HG03064 (cell line): ENCODE measurements around the gene SIRPB2.
A peak's percentile ranks its signal among the peaks of the same experiment; 100 is the strongest.

Experiments
- ATAC-seq: cut with Tn5 transposase; IDR thresholded peaks from one replicate; pipeline ENCODE4 v1.9.1; 2021; ENCODE audit warnings: low read depth; ENCODE audit not compliant: unreplicated experiment

SIRPB2 gene

DNA sequence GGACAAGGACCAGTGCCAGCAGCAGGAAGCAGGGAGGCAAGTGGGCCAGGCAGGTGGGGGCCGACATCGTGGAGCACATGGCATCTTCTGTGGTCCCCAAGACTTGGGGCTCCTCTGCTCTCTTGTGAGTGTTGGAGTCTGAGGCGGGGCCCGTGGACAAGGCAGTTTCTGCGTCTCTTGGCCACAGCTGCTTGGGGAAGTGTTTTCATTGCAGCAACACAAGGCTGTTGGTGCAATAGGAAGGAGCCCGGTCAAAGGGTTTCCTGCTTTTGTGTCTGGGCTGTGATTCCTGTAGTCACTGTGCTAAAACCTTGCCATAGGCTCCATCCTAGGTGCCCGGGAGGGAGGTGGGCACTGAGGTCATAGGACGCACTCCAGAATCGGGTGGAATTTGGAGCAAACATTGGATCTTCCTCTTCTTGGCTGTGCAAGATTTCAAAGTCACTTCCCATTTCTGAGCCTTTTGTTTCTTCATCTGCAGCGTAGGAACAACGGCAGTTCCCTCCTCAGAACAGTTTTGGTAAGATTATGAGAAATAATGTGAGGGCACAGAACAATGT is at the start of gene SIRPB2:
Gene SIRPB2 (minus strand): TSS at position 140 of the 560 bp plus-strand sequence. CDS start 61 bp downstream, at position 79.
- ATAC-seq, result no peak

DNA sequence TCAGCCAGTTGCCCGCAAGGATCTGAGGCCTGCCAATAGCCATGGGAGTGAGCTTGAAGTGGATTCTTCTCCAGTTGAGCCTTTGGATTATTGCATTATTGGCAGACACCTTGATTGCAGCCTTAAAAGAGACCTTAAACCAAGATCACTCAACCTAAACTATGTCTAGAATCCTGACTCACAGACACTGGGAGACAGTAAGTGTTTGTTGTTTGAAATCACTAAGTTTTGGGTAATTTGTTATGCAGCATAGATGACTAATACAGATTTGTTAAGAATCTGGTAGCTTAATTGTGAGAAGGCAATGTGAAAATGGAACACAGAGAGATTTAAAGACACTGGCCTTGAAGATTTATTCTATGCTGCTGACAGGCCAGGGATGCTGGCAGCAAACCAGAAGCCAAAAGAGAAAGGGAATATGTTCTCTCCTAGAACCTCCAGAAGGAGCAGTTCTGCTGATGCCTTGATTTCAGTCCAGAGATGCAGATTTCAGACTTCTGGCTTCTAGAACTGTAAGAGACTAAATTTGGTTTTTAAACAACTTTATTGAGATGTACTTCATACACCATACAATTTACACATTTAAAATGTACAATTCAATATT is 48.7 kb upstream of the SIRPB2 start:
- no peak for ATAC-seq

DNA sequence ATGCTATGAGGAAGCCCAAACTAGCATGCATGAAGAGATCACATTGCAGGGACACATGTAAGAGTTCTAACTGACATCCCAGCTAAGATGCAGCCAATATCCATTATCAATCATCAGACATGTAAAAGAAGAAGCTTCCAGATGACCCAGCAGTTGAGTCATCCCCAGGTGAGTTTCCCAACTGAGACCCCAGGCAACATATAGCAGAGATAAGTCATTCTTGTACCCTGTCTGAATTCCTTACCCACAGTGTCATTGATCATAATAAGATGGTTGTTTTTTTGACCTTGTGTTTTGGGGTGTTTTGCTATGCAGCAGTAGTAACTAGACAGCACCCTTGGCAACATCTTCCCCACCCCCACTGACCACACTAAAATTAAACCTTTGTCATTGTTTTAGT is 47.4 kb upstream of the SIRPB2 start:
- no peak for ATAC-seq

DNA sequence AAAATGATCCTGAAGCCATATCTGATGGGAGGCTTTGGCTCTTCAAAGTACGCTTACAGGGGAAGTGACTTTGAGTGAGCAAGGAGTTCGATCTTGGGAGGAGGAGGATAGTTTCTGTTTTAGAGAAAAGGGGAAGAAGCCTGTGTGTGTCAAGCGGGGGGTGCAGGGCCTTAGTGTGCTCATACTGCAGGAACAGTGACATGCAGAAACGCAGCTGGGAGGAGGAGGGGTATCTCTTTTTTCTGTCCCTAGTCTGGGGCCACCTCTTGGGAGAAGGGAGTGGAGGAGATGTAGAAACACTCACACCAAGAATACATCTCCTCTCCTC is 46.5 kb upstream of the SIRPB2 start:
- ATAC-seq, result no peak

DNA sequence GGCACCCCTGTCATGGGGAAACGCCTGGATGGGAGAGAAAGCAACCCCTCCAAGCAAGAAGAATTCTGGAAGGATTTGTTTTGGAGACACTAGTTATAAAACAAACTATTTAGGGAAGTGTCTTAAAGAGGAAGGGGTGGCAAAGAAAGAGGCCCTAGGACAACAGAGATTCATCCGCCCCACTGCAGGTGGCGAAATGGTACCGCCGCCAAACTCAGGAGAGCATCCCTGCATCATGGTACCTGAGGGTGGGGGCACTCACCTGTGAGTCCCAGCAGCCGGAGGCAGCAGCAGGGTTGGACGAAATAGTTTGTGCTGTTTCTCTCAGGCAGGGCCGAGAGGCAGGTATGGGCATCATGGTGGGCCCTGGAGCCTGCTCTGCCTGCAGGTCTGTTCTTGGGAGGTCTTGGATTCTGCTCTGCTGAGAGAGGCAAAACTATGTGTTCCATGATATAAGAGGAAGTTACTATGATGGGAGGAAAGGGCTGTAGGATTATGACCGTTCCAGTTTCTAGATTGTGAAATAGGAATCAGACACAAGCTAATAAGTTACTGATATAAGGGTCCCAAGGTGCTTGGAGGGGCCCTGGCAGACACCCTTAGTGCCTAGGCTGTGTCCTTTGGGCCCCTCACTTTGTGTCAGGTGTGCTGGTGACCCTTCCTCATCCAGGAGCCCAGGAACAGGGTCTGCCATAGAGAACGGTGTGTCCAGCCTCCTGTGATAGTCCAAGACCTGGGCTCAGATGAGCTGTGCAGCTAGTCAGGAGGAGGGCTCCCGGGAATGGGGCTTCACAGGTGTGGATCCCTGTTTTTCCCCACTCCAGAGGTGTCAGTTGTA is 45.9 kb upstream of the SIRPB2 start:
- ATAC-seq, result no peak

DNA sequence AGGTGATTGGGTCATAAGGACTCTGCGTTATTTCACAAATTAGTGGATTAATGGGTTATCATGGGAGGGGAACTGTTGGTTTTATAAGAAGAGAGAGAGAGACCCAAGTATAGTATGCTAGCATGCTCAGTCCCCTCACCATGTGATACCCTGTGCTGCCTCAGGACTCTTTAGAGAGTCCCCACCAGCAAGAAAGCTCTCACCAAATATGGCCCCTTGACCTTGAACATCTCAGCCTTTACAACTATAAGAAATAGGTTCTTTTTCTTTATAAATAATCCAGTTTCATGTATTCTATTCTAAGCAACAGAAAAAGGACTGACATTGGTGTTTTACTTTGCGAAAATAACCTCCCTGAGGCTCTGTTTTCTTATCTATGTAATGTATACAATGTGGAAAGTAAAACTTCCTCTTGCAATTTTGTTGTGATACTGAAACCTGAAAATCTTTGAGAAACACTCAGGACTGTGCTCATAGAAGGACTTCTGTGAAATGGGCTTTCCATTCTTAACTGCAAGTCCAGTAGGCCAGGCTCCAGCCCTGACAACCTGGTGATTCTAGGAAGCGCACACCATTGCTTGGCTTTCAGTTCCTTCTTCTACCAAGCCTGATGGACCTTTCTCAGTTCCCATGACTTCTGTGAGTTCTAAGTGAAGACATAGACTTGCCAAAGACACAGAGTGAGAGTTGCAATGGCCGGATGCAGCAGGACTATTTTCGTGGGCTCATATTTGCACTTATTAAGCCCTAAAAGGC is 44.4 kb upstream of the SIRPB2 start:
- ATAC-seq, result peak; percentile 91

DNA sequence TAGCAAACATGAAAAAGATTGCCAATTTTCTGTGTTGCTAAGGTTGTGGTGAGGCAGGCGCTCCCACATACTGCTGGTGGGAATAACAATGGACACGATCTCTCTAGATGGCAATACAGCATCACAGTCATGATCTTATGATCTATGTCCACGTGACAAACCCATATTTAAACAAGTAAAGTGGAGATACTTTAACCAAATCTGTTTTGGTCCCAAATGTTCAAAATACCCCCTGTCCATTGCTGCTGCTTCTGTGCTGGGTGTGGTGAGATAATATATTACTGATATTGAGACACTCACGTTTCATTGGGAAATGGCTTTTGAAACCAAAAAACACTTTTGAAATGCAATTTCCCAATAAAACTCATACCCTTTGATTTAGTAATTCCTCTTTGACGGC is 43.3 kb upstream of the SIRPB2 start:
- ATAC-seq, result no peak

DNA sequence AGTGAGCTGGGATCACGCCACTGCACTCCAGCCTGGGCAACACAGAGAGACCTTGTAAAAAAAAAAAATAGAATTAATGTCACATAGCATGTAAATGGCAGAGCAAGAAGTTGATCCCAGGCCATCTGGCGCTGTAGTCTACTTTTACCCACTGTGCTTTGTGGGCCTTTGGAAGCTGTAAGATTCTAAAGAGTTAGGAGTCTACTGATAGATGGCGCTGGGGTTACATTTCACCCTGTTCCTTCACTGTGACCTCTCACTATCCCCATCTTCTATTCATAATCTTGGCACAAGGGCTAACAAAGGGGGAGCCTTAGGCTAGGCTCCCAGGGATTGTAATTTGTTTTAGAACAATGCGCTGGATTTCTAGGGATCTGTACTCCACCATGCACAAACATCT is 41.8 kb upstream of the SIRPB2 start:
- ATAC-seq, result no peak

DNA sequence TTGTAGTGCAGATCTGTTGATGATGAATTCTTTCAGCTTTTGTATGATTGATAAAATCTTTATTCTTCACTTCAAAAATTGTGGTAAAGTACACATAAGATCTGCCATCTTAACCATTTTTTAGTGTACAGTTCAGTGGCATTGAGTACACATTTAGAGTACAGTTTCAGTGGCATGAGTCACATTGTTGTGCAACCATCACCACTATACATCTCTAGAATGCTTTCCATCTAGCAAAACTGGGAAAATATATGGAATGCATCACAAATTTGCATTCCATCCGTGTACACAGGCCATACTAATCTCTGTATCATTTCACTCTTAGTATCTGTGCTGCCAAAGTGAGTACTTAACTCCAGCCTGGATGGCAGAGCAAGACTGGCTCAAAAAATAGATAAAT is 37.6 kb upstream of the SIRPB2 start:
- no peak for ATAC-seq

DNA sequence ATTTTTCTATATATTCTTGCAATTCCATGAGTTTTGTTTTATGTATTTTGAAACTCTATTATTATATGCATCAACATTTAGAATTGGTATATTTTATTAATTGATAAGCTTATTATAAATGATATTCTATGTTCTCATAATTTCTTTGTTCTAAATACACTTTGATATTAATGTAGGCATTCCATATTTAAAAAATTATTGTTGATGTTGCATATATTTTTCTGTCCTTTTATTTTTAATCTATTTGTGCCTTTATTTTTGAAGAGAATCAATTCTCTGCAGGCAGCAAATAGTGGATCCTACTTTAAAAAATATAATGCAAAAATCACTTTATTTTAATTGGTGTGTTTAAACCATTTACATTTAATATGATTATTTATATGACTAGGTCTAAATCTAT is 36.7 kb upstream of the SIRPB2 start:
- no peak for ATAC-seq

DNA sequence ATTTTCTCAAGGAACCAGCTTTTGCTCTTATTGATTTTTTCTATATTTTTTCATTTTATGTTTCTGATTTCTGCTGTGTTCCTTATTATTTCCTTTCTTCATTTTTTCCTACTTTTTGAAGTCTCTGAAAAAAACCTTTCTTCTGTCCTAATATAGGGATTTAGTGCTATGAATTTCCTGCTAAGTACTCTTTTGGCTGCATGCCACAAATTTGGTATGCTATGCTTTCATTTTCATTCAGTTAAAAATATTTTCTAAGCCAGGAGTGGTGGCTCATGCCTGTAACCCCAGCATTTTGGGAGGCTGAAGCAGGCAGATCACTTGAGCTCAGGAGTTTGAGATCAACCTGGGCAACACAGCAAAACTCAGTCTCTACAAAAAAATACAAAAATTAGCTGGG is 35.7 kb upstream of the SIRPB2 start:
- no peak for ATAC-seq

DNA sequence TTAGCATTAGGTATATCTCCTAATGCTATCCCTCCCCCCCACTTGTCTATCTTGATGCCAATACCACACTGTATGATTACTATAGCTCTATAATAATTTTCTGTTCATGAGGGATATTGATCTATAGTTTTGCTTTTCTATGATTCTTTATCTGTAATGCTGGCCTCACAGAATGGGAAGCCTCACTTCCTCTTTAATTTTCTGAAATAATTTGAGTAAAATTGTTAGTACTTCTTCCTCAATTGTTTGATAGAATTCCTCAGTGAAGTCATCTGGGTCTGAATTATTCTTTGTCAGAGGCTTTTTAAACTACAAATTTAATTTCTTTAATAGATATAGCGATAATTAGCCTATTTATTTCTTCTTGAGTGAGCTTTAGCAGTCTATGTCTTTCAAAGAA is 35.1 kb upstream of the SIRPB2 start:
- no peak for ATAC-seq

DNA sequence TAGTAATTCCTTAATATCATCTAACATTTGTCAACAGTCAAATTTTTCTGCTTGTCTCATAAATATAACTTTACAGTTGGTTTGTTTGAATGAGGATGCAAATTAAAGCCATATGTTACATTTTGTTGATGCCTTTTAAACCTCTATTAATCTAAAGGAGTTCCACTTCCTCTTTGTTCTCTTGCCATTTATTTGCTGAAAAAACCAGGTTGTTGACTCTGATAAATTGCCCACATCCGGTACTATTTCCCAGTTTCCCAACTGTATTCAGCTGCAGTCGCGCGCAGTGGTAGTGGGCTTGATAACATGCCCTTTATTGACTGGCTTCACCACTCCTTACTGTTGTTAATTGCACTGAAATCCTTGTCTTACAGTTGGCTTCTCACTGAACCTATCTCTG is 32.8 kb upstream of the SIRPB2 start:
- no peak for ATAC-seq

DNA sequence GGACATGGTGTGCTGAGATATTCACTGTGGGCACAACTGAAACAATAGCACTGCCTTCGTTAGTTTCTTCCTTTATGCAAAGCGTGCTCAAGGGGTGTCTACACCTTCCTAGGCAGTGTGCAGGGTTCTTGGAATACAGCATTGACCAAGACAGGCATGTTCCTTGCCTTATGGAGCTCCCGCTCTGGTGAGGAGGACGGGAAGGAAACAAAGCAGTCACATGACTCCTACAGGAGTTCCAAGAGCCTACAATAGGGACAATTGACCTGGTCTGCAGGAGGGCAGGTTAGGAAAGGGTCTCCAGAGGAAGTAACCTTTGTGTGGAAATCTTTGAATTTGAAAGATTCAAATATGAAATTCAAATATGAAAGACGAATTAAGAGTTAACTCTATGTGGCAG is 25.8 kb upstream of the SIRPB2 start:
- ATAC-seq, result no peak

DNA sequence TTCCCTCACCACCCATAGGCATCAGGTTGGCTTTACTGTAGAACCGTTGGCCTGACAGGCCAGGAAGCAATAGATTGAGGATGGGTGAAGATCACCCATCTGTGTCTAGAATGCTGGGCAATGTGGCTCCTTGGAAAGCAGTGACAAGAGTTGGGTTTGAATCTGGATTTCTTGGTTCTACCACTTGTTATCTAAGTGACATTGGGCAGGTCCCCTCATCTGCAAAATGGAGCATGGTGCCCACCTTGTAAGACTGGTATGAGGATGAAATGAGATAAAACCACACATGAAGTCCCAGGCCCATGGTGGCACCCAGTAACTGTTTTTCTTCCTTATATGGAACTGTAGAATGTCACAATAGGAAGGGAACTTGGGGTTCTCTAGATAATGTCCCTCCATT is 22.6 kb upstream of the SIRPB2 start:
- ATAC-seq, result no peak

DNA sequence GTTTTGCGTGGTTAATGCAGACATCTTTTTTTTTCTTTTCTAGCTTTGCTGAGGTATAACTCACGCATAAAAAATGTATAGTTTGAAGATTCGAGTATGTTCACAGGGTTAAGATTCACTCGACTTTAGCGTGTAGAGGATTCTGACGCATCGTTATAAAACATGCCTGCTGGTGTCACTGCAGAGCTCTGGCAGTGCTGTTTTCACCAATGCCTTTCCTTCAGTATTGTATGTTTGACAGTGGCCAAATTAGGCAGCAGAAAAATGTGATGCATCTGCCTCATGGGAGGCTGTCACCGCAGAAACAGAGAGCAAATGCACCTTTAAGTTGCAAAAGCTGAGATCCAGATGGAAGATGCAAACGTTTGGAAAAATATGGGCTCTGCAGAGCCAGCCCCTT is 18.0 kb upstream of the SIRPB2 start:
- ATAC-seq, result no peak

DNA sequence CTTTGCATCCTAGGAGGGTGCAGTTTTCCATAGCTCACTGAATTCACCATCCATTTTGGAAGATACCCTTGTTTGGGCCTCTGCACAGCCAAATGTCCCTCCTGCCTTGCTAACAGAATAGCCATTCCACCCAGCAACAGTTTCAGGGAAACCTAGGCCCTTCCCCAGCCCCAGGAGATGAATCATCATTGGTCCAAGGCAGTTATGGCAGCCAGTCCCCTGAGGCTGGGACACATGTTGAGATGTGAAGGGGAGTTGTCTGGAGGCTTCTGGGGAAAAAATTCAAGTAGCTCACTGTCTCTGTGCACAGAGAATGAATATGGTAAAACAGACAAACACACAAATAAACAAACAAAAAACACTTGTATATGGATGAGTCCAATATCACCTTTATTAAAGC is 17.4 kb upstream of the SIRPB2 start:
- ATAC-seq, result no peak

DNA sequence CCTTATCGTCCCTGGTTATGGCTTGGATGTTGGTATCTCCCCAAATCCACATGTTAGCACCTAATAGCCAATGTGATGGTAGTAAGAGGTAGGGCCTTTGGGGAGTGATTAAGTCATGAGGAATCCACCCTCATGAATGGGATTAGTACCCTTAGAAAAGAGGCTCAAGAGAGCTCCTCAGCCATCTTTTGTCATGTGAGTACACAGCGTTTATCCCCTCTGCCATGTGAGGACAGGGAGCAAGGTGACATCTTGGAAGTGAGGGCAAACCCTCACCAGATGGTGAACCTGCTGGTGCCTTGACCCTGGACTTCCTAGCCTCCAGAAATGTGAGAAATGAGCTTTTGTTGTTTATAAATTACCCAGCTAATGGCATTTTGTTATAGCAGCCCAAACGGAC is 16.1 kb upstream of the SIRPB2 start:
- ATAC-seq, result no peak

DNA sequence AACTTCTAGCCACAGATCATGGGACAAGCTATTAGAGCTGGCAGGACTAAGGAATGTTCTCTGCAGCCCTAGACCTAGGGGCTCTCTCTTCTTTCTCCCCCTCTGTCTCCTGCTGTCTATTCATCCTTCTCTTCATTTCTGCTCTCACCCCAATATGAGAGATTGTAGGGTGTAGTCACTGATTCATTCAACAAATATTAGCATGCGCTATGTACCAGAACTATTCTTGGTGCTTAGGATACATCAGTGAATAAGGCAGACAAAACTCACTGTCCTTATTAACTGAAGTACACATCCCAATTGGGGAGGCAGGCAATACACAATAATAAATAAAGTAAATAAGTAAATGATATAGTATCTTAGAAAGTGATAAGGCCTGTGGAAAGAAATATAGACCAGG is 14.7 kb upstream of the SIRPB2 start:
- no peak for ATAC-seq

DNA sequence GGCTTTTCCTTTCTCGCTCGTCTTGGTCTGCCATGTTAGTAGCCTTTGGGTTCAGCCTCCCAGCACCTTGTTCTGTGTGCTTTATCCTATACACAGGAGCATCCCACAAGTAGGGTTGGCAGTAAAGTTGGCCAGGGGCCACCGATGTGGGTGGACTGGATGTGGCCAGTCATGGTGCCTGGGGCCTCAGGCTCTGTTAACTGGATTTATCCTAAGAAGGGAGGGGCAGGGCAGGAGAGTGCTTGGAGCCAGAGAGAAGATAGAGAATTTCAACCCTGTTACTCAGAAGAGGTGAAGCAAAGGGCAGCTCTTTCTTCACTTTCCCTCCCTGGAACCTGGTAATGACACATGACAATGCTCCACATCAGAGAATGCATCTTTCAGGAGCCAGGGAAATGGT is 14.1 kb upstream of the SIRPB2 start:
- no peak for ATAC-seq

DNA sequence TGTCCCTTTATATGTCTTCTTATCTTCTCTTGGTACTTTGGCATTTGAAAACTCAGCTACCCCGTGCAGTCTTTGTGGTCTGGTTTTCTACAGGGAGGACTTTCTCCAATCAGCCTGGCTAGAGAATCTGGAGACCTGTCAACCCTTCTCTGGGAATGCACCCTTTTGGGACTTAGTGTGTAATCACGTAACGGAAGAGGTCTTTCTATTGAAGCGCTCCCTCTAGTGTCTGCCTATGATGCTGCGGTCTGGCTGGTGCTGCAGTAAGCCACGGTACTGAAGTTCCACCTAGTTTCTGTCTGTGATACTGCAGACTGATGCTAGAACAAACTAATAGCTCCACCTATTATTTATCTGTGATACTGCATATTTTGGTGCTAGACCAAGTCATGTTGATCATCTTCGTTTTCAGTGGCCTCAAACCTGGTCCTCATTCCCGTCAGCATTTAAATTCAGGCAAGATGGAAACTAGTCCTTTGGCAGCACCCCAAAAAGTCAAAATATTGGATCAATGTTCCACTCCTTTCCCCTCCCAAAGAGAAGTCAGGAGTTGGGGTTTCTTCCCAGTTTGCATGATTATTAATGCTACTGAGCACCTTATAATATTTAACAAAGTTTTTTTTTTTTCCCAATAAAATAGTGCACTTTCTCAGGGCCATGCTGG is 12.5 kb upstream of the SIRPB2 start:
- ATAC-seq, result peak; percentile 86
